Measurements from ENCODE around the gene DIDO1. TPM values are rescaled to one million over a fixed set of nuclear protein-coding genes. Genes with fewer than 3 reads are reported as not detected.
A peak's percentile ranks its signal among the peaks of the same experiment; 100 is the strongest.
"Not testable (repeated sequence)": the region's sequence is repeated elsewhere in the genome, so short reads cannot be mapped to it uniquely, and the experiment has no call there.

Gene DIDO1
- total RNA-seq, 1 donor from 2014 or later: 75.8 TPM

- no peak for DNase-seq (ENCODE audit: low spot score)
Measured at GRCh38 chr20:62962891-62963613, 36.7 kb upstream of the DIDO1 start.

- no peak for DNase-seq (ENCODE audit: low spot score)
Measured at GRCh38 chr20:62962221-62962879, 36.0 kb upstream of the DIDO1 start.

GRCh38 chr20:62961799-62962198, 35.5 kb upstream of the DIDO1 start:
- DNase-seq (ENCODE audit: low spot score): no peak

DNA sequence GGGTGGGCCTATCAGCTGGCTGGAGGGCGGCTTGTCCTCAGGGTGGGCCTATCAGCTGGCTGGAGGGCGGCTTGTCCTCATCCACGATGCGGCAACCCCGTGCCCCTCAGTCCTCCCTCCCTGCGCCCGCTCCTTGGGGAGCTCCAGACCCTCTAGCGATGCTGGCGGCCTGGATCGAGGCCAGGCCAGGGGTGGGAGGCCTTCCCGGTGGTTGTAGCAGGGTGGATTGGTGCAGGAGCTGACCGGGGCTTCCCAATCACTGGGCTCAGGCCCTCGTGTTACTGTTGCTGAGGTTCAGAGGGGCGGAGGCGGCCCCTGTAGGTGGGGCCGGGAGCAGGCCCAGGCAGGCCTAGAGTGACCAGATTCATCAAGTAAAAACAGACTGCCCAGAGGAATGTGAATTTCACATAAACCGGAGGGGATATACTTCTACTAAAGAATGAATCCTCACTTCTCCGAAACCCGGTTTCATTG, 35.0 kb upstream of the DIDO1 start:
- DNase-seq (ENCODE audit: low spot score): no peak

DNA sequence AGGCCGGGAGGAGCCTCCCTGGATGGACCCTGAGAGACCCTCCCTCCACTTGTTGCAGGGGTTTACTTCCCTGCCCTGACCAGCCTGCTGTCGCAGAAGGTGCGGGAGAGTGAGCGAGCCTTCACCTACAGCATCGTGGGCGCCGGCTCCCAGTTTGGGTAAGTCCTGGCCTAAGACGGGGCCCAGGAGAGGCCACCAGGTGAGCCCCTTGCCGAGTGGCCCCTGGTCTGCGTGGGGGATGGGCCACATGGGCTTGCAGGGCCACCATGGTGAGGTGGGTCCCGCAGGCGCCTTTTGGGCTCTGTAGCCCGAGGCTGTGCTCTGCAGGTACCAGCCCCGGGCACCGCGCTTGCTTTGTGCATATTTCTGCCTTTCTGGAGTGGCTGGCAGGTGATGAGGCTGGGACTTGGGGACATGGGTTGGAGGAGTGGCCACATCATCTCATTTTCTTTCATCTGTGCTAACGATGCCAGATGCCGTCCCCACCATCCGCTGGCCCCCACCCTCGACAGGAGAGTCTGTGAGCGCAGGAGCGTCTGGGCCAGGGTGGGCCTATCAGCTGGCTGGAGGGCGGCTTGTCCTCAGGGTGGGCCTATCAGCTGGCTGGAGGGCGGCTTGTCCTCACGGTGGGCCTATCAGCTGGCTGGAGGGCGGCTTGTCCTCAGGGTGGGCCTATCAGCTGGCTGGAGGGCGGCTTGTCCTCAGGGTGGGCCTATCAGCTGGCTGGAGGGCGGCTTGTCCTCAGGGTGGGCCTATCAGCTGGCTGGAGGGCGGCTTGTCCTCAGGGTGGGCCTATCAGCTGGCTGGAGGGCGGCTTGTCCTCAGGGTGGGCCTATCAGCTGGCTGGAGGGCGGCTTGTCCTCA, 34.4 kb upstream of the DIDO1 start:
- DNase-seq (ENCODE audit: low spot score): not testable (repeated sequence)

DNA sequence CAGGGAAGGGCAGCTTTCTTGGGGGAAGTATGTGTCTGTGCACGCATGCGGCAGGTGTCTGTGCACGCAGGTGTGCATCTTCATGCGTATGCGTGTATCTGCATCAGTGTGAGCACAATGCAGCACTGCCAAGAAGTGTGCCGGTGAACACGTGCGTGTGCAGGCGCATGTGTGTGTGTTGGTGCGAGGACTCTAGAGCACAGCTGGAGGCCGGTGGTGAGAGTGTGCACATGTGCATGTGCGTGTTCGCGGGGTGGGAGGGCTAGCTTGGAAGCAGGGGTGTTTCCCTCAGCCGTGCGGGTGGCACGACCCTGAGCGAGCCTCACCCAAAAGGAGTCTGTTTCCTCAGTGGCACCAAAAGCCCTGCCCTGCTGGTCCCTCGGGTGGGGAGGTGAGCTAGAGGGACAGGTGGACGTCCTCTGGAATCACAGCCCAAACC, 33.7 kb upstream of the DIDO1 start:
- no peak for DNase-seq (ENCODE audit: low spot score)

- DNase-seq (ENCODE audit: low spot score): no peak
Measured at GRCh38 chr20:62959101-62959971, 33.0 kb upstream of the DIDO1 start.

DNA sequence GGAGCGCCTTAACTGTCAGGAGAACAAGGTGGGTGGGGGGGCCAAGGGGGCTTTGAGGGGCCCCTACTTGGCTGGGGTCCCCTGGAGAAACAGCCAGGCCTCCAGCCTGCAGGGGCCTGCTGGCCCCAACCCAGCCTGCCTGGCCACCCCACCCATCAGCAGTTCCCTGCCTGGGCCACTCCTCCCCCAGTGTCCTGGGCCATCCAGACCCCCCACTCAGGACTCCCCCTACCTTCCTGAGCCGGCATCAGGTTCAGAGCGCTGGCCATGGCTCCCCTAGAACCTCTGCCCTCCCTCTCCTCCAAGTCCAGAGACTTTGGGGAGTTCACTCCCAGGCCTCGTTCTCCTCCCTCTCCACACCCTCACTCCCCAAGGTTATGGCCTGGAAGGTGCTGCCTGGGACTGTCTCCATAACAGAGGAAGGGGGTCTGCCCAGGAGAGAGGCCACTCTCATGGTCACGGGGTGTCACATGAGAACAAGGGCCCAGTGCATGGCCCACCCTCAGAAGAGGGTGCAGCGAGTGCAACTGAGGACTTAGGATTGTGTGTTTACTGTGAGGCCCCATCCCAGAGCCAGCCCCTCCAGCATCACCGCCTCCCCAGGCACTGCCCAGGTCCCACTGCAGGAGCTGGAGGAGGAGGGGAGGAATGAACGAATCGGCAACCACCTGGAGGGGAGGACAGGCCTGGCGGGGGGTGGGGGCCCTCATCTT, 32.2 kb upstream of the DIDO1 start:
- no peak for DNase-seq (ENCODE audit: low spot score)

- no peak for DNase-seq (ENCODE audit: low spot score)
Measured at GRCh38 chr20:62957136-62958117, 31.1 kb upstream of the DIDO1 start.

DNA sequence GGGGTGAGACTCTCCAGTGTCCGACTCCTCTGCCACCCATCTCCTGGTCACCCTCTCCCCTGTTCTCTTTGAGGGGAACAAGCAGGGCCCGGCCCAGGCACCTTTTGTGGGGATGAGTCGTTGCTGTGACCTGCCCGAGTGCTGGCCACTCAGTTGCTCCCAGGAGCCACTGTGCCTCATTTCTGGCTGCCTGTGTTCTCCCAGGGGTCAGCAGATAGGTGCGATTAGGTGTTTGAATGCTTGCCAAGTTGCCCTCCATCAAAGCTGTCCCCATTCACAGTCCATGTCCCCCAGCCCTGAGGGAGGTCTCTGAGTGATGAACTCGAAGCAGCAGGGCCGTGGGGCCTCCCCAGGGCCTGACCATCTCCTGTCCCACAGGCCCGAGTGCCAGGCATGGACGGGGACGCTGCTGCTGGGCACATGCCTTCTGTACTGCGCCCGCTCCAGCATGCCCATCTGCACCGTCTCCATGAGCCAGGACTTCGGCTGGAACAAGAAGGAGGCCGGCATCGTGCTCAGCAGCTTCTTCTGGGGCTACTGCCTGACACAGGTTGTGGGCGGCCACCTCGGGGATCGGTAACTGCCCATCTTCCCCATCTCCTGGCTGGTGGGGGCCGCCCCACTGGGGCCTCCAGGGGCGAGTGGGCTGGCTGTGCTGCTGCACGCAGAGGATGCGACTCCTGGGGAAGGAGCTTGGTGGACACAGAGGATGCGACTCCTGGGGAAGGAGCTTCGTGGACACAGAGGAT, 30.3 kb upstream of the DIDO1 start:
- DNase-seq (ENCODE audit: low spot score): no peak

DNA sequence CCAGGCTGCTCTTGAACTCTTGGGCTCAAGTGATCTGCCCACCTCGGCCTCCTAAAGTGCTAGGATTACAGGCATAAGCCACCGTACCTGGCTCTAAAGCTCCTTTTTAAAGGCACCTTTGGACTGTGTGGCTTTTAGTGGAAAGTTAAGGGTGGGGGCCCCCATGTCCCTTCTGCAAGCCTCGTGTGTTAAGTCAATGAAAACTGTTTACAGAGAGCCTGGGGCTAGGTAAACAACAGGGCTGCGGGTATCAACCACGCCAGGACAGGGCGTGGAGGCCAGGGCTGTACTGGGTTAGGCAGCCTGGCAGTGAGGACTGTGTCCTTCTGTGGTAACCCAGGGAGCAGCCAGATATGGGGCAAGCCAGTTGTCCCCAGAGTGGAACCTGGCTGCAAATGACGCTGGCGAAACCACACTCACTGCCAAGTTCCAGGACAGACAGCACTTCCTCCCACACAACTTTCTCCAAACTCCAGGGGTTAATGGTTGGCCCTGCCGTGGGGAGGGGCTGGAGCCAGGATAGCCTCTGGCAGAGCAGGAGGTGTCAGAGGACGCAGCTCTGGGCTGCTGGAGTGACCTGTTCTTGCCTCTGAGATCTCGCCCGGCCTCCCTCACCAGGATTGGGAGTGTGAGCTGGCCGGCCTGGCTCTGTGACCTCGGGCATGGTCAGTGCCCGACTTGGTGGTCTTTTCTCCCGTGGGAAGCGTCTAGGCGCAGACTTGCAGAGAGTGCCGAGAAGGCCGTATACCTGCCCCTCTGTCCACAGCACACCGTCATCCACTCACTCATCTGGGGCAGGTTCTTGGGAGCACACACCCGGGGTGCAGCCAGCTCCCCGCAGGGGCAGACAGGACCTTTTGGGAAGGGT, 29.4 kb upstream of the DIDO1 start:
- DNase-seq (ENCODE audit: low spot score): no peak

- DNase-seq (ENCODE audit: low spot score): peak; percentile 78
Measured at GRCh38 chr20:62953839-62954703, 27.8 kb upstream of the DIDO1 start.

DNA sequence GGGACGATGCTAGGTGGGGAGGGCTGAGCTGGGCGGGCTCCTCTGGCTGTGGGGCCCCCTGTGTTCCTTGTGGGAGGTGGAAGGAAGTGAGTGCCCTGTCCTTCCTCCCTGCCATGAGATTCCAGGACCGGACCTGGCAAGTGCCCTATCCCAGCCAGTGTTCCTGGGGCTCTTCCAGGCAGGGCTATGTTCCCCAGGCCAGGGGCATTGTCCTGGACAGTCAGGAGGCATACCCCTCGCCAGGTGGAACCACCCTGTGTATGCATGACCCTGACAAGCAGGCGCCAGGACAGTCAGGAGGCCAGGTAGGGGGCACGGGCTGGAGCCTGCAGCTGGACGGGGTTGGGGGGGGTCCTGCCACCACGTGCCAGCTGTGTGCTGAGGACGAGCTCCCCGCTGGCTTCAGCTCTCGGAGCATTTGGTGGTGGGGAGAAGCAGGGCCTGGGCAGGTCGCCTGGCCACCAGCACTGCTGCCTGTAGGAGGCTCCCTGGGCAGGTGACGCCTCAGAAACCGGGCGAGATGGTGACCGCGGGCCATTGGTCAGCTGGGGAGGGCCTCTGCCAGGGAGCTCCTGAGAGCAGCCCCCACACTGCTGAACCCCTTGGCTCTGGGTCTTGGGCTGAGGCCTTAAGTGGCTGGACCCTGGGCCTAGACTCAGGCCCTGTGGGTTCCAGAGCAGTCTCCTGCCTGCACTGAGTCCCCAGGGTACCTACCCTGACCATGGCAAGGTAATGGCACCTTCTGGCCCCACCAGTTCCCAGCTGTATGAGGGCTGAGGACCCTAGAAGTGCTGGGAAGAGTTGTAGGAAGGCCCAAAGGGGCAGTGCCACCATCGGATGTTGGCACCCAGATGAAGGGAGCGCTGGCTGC, 26.9 kb upstream of the DIDO1 start:
- DNase-seq (ENCODE audit: low spot score): no peak

- DNase-seq (ENCODE audit: low spot score): peak; percentile 65
Measured at GRCh38 chr20:62952373-62952967, 26.2 kb upstream of the DIDO1 start, which contains the start of gene SLC17A9. Gene SLC17A9 (plus strand): TSS chr20:62952709. CDS start chr20:62952831, 122 bp downstream.

DNA sequence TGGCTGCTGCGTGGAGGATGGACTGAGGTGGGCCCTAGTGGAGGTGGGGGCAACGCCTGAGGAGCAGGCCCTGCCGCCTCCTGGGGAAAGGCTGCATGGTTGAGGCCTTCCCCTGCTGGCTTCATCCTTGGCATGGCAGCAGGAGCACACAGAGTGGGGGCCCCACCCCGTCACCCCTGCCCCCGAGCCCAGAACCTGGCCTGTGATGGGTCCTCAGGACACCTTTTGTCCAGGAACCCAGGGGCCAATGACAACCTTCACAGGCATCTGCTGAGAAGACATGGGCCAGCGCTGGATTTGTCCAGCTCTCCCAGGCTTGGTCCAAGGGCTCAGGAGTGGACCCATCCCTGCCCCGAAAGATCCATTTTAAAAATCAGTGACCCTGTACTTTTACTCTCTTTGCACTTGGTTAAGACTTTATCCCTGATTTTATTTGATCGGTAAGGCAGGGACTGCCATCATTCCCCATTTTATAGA, 25.6 kb upstream of the DIDO1 start:
- DNase-seq (ENCODE audit: low spot score): no peak
